ENCODE data around the gene ACAN. TPM values are rescaled to one million over a fixed set of nuclear protein-coding genes. Genes with fewer than 3 reads are reported as not detected.

ACAN gene
- 1,044 and 1,316 TPM in 2 replicates for total RNA-seq

GRCh38 chr15:88803241-88803919, at the start of gene ACAN:
Gene ACAN (plus strand): TSS chr15:88803436. CDS start chr15:88836207, 32,771 bp downstream.

DNA sequence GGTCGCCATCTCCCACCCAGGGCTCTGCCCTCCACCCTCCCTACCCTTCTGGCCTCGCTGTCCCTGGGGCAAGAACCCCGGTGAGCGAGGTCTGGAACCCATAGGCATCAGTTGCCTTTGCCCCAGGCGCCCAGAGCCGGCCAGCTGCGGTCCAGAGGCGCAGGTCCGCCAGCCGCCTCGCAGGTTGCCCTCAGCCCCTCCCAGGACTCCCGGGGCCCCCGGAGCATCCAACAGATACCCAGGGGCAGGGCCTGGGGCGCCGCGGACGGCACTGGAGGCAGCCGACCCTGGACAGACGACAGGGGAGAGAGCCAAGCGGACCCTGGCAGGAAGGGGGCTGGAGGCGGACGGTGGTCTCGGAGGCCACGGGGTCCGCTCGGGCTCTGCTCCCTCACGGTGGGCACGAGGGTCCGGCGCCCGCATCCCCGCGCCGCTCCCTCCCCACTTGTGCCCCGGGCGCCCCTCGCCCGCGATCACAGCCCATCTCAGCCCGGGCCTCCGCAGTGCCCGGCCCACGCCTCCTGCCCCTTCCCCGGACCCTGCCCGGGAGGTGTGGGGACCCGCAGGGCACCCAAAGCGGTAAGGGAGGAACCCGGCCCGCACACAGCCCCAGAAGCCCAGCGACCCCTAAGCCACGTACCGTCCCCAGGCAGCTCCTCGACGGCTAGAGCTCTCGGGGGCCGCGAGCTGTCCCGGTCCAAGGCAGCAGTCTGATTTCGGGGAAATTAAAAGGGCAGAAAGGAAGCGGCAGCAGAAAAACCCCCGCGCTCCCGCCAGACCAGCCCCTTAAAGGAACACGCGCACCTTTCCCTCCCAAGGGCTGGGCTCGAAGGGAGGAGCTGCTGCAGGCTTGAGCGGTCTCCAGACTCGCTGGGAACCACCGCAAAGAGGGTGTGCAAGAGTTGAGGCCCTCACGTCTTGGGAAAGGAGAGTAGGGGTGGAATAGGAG, 91.9 kb downstream of the ACAN start, which contains the start of gene HAPLN3:
HAPLN3 (minus strand) TSS at position 726 of the 949 bp plus-strand sequence. CDS start 8,246 bp downstream, outside the sequence.

GRCh38 chr15:88913017-88913849, 110.0 kb downstream of the ACAN start, which contains the start of gene MFGE8:
Gene MFGE8 (minus strand): TSS chr15:88913379. CDS start chr15:88913319, 60 bp downstream.

Other genes with a start within 250 kb of the ACAN start
- 25.3 and 33.7 TPM in 2 replicates for gene AEN, start 182.1 kb upstream of the ACAN start, total RNA-seq
- gene ISG20, start 164.4 kb upstream of the ACAN start, total RNA-seq = 7.9 and 9.4 TPM in 2 replicates
- gene HAPLN3, start 92.1 kb downstream of the ACAN start, total RNA-seq = 37.4 and 39.1 TPM in 2 replicates
- 313 and 385 TPM in 2 replicates for gene MFGE8, start 109.9 kb downstream of the ACAN start, total RNA-seq